CD14-positive monocyte (primary cell): Measurements from ENCODE around the gene GALNTL6. TPM values are rescaled to one million over a fixed set of nuclear protein-coding genes. Genes with fewer than 3 reads are reported as not detected.

Experiments
- DNase-seq, 3 donors: peaks; one replicate each; pipeline ENCODE4 v3.0.0-alpha.2; 2011 to 2022
- H2AFZ ChIP-seq: 2 replicates; pipeline ENCODE4 v1.6.0; 2012; ENCODE audit warnings: mild to moderate bottlenecking, low read depth, low read length, inconsistent platforms; ENCODE audit not compliant: insufficient read depth, poor library complexity, severe bottlenecking
- H3K27ac ChIP-seq, 2 donors: 1 replicate in 1 of 2; 2 replicates in 1 of 2; pipeline ENCODE4 v1.5.1; 2012 to 2013; ENCODE audit warnings: low read length in 2 of 2, control low read depth in 1 of 2, inconsistent platforms in 1 of 2, low read depth in 1 of 2, mild to moderate bottlenecking in 1 of 2
- H3K27me3 ChIP-seq, 2 donors: one replicate each; pipeline versions ENCODE4 v1.6.0 to v1.6.1; 2011 to 2013; ENCODE audit warnings: low read length in 2 of 2; ENCODE audit not compliant: control insufficient read depth in 2 of 2, insufficient read depth in 2 of 2
- H3K36me3 ChIP-seq, 2 donors: replicated peaks in 1 of 2; 1 replicate in 1 of 2; 2 replicates in 1 of 2; pipeline versions ENCODE4 v1.5.1 to v1.6.1; 2012 to 2013; ENCODE audit warnings: low read length in 2 of 2, control low read depth in 1 of 2, inconsistent platforms in 1 of 2, mild to moderate bottlenecking in 1 of 2; ENCODE audit not compliant: insufficient read depth in 2 of 2, control insufficient read depth in 1 of 2
- H3K4me1 ChIP-seq, 2 donors: 1 replicate in 1 of 2; 2 replicates in 1 of 2; pipeline versions ENCODE4 v1.5.1 to v1.6.1; 2012 to 2013; ENCODE audit warnings: low read length in 2 of 2, control low read depth in 1 of 2, inconsistent platforms in 1 of 2, mild to moderate bottlenecking in 1 of 2, moderate library complexity in 1 of 2; ENCODE audit not compliant: insufficient read depth in 2 of 2, control insufficient read depth in 1 of 2
- H3K4me2 ChIP-seq: replicated peaks from 2 replicates; pipeline ENCODE3; 2012; ENCODE audit warnings: low read length, moderate library complexity, mild to moderate bottlenecking; ENCODE audit not compliant: poor library complexity, severe bottlenecking; ENCODE audit errors: extremely low read depth
- H3K4me3 ChIP-seq, 3 experiments: fragments of 200-600 bp in 1 of 3; sonication (generic) in 1 of 3; replicated peaks in 1 of 3; 1 replicate in 2 of 3; 2 replicates in 1 of 3; pipeline ENCODE4 v1.5.1; 2011 to 2013; ENCODE audit warnings: low read length in 3 of 3, mild to moderate bottlenecking in 3 of 3, control low read depth in 2 of 3, low read depth in 2 of 3, inconsistent platforms in 1 of 3, moderate library complexity in 1 of 3
- H3K79me2 ChIP-seq: 2 replicates; pipeline ENCODE4 v1.6.0; 2012; ENCODE audit warnings: mild to moderate bottlenecking, control low read depth, inconsistent platforms, low read length, moderate library complexity; ENCODE audit not compliant: insufficient read depth
- H3K9ac ChIP-seq: 2 replicates; pipeline ENCODE4 v1.6.0; 2017; ENCODE audit warnings: low read length, mild to moderate bottlenecking; ENCODE audit not compliant: insufficient read depth, poor library complexity, severe bottlenecking
- H3K9me3 ChIP-seq, 2 donors: replicated peaks in 1 of 2; 1 replicate in 1 of 2; 2 replicates in 1 of 2; pipeline versions ENCODE4 v1.5.1 to v1.6.1; 2012 to 2013; ENCODE audit warnings: low read length in 2 of 2, control low read depth in 1 of 2; ENCODE audit not compliant: control insufficient read depth in 1 of 2, insufficient read depth in 1 of 2
- H4K20me1 ChIP-seq: 2 replicates; pipeline ENCODE4 v1.6.0; 2012; ENCODE audit warnings: mild to moderate bottlenecking, low read length, control low read depth, moderate library complexity; ENCODE audit not compliant: insufficient read depth
- H3K27ac Mint-ChIP-seq, 7 donors: one replicate each; pipeline ENCODE4 v1.8.0; 2020; ENCODE audit warnings: mild to moderate bottlenecking in 7 of 7, mixed read lengths in 7 of 7, moderate library complexity in 6 of 7, inconsistent platforms in 2 of 7
- H3K27me3 Mint-ChIP-seq, 3 donors: one replicate each; pipeline ENCODE4 v1.8.0; 2021 to 2022; ENCODE audit warnings: low read depth in 3 of 3, mild to moderate bottlenecking in 3 of 3, mixed read lengths in 3 of 3, moderate library complexity in 3 of 3, inconsistent platforms in 1 of 3
- H3K36me3 Mint-ChIP-seq, 2 donors: one replicate each; pipeline ENCODE4 v1.8.0; 2020; ENCODE audit warnings: mixed read lengths in 2 of 2, inconsistent platforms in 1 of 2, mild to moderate bottlenecking in 1 of 2
- H3K4me1 Mint-ChIP-seq: one replicate; pipeline ENCODE4 v1.8.0; 2020; ENCODE audit warnings: mild to moderate bottlenecking, mixed read lengths
- H3K4me3 Mint-ChIP-seq, 2 donors: one replicate each; pipeline ENCODE4 v1.8.0; 2020; ENCODE audit warnings: mild to moderate bottlenecking in 2 of 2, mixed read lengths in 2 of 2, moderate library complexity in 1 of 2
- H3K9me3 Mint-ChIP-seq, 7 donors: one replicate each; pipeline ENCODE4 v1.8.0; 2020 to 2022; ENCODE audit warnings: mixed read lengths in 7 of 7, mild to moderate bottlenecking in 6 of 7, moderate library complexity in 6 of 7, inconsistent platforms in 2 of 7
- WGBS: methylation state at CpG from one replicate; pipeline ENCODE4 v1.1.5; 2013; ENCODE audit warnings: missing lambda C conversion rate; ENCODE audit not compliant: insufficient coverage; 5-methylcytosine and 5-hydroxymethylcytosine counted together
- intact Hi-C, 2 donors: fragments of 100-400 bp; cut with micrococcal nuclease; formaldehyde crosslinking; loops; one replicate each; pipeline versions ENCODE4 v1.15.0 to v1.15.1; 2023
- polyA plus RNA-seq, 3 donors: library from polyadenylated mRNA; depleted of rRNA in 1 of 3; unstranded in 2 of 3; stranded (reverse) in 1 of 3; fragments of 300-500 nt in 2 of 3; fragments of >200 nt in 1 of 3; fragmentation: Illumina TruSeq in 2 of 3; gene quantifications; 1 replicate in 2 of 3; 2 replicates in 1 of 3; pipeline ENCODE4 v1.2.3, GENCODE V29; 2012 to 2021
- TF ChIP-seq, protein P1 (sequence below): fragments of 200-600 bp; IDR thresholded peaks from one replicate; pipeline ENCODE4 v1.8.0; 2022; ENCODE audit warnings: antibody characterized with exemption, mild to moderate bottlenecking

The GALNTL6 gene
- polyA plus RNA-seq, 3 donors: 0.05 TPM; not detected in 2

DNA sequence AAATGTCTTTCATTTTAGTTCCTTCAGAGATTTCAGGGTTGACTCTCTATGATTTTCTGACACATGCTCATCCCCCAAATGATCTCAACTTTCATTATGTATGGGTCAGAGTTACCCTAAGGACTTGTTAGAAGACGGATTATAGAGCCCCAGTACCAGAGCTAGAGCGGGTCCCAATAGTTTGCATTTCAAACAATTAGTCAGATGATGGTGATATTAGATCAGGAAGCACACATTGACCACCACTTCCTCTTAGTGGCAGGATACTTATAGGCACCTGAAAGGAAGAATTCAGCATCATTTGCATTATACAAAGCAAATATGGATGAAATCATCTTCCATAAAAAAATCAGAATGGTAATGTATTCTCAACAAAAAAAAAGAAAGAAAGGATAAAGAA is 106.1 kb downstream of the GALNTL6 start:
- Histone ChIP-seq H3K4me1 (no peaks in the 10 kb centered on the region), H3K27ac (no peak overlapping the region), H3K79me2 (no peaks in the 10 kb centered on the region), H3K36me3 (no peaks in the 10 kb centered on the region), H3K4me2 (no peak overlapping the region), H3K9me3 (no peaks in the 10 kb centered on the region), H3K4me3 (no peak overlapping the region), H4K20me1 (no peaks in the 10 kb centered on the region), H2AFZ (no peak overlapping the region), H3K27me3 (no peaks in the 10 kb centered on the region), H3K9ac (no peak overlapping the region)
- peaks cover 0 to 2% (median 0%) of the 10 kb centered on the region in 3 donors for H3K27me3 Mint-ChIP-seq
- no CpG with 5 or more reads among the region's 2 CpGs for WGBS
- intact Hi-C loops: no loop called here
- no peaks in the 10 kb centered on the region for H3K4me1 Mint-ChIP-seq
- no peak overlapping the region for H3K27ac Mint-ChIP-seq
- H3K9me3 Mint-ChIP-seq: peaks cover 0 to 2% (median 0%) of the 10 kb centered on the region in 7 donors
- DNase-seq: no peak
- TF ChIP-seq, protein P1, sequence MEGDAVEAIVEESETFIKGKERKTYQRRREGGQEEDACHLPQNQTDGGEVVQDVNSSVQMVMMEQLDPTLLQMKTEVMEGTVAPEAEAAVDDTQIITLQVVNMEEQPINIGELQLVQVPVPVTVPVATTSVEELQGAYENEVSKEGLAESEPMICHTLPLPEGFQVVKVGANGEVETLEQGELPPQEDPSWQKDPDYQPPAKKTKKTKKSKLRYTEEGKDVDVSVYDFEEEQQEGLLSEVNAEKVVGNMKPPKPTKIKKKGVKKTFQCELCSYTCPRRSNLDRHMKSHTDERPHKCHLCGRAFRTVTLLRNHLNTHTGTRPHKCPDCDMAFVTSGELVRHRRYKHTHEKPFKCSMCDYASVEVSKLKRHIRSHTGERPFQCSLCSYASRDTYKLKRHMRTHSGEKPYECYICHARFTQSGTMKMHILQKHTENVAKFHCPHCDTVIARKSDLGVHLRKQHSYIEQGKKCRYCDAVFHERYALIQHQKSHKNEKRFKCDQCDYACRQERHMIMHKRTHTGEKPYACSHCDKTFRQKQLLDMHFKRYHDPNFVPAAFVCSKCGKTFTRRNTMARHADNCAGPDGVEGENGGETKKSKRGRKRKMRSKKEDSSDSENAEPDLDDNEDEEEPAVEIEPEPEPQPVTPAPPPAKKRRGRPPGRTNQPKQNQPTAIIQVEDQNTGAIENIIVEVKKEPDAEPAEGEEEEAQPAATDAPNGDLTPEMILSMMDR: no peak
- H3K36me3 Mint-ChIP-seq: no peaks in the 10 kb centered on the region
- no peak overlapping the region for H3K4me3 Mint-ChIP-seq

DNA sequence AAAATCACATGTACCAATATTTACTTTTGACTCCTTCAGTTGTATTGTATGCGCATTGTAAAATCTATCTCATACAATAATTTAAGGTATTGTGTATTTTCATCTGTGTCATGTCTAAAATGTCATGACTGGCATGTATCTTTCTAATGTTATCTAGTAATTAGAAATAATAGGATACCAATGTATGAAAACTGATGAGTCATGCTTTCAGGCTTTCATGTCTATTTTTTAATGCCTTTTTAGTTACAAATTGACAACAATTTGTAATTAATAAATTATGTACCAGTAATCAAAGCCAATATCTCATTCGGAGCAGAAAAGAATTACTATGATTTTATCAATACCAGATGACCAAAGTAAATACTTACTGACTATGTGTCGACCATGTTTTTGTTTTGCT is 107.7 kb downstream of the GALNTL6 start:
- DNase-seq: no peak
- intact Hi-C loops: no loop called here
- Histone ChIP-seq H3K27ac (no peak overlapping the region), H3K27me3 (no peaks in the 10 kb centered on the region), H3K9me3 (no peaks in the 10 kb centered on the region), H3K4me1 (no peaks in the 10 kb centered on the region), H3K4me3 (no peak overlapping the region), H3K79me2 (no peaks in the 10 kb centered on the region), H3K4me2 (no peak overlapping the region), H4K20me1 (no peaks in the 10 kb centered on the region), H3K36me3 (no peaks in the 10 kb centered on the region), H2AFZ (no peak overlapping the region), H3K9ac (no peak overlapping the region)
- Mint-ChIP-seq H3K27me3 (peaks cover 0 to 2% (median 0%) of the 10 kb centered on the region in 3 donors), H3K36me3 (no peaks in the 10 kb centered on the region), H3K4me3 (no peak overlapping the region), H3K27ac (no peak overlapping the region), H3K4me1 (no peaks in the 10 kb centered on the region), H3K9me3 (no peaks in the 10 kb centered on the region)
- TF ChIP-seq, protein P1: no peak
- no CpG with 5 or more reads among the region's 3 CpGs for WGBS
